Keratinocyte (primary cell): Measurements from ENCODE around the gene GALNT9.

Experiments used
- CTCF ChIP-seq, 3 experiments: IDR thresholded peaks in 1 of 3; conservative IDR thresholded peaks in 1 of 3; optimal IDR thresholded peaks in 1 of 3; 2 replicates in 2 of 3; 3 replicates in 1 of 3; pipeline versions ENCODE3 to v1.5.1; 2011; ENCODE audit warnings: low read length in 3 of 3, mild to moderate bottlenecking in 3 of 3, moderate library complexity in 2 of 3, control low read depth in 1 of 3, inconsistent platforms in 1 of 3; ENCODE audit not compliant: insufficient read depth in 2 of 3; ENCODE audit errors: extremely low read depth in 1 of 3
- EZH2 ChIP-seq: IDR thresholded peaks from one replicate; pipeline ENCODE4 v1.6.1; 2012; ENCODE audit warnings: inconsistent platforms, mild to moderate bottlenecking, low read length, moderate library complexity

DNA sequence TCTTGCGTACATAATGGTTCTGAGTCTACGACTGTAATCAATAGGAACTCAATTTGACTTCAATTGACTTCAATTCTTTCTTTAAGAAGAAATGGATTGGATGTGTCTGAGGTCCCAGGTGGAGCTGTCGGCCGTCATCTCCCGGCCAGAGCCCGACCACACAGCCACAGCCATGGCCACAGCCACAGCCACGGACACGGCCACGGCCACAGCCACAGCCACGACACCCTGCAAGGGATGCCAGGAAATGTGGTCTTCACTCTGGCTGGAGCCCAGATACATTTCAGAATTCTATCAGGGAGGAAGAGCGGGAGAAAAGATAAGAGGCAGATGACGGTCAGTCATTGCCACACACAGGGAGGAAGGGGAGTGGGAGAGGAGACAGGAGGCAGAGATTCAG, 58.9 kb downstream of the GALNT9 start:
- TF ChIP-seq CTCF (optimal IDR thresholded peaks at IDR 0.05 in 1 of 3, IDR thresholded peaks at IDR 0.05 in 1 of 3, conservative IDR thresholded peaks at IDR 0.05 in 1 of 3; ENCODE audit: extremely low read depth in 1 of 3, insufficient read depth in 2 of 3, low read length in 3 of 3), result no peak
- TF ChIP-seq EZH2, result no peak
